HCT116 (cell line): ENCODE measurements around the gene TNS3. TPM values are rescaled to one million over a fixed set of nuclear protein-coding genes. Genes with fewer than 3 reads are reported as not detected.

Experiments
- ATAC-seq: fragments of 200-7000 bp; cut with Tn5 transposase; 2 replicates; pipeline ENCODE4 v1.9.1; 2020; ENCODE audit warnings: mild to moderate bottlenecking, moderate library complexity
- BruUV-seq: library from RNA; stranded (reverse); fragments of 400-500 nt; replicated peaks from 2 replicates; lab custom pipeline; 2021; lab: Mats Ljungman, UMichigan
- CTCF ChIA-PET: fragments of 300-600 bp; sonication (Branson Sonifier 250); formaldehyde crosslinking; loops from one replicate; lab custom pipeline; 2021; ENCODE audit warnings: antibody characterized with exemption; lab: Charles Lee
- POLR2A ChIA-PET: fragments of 300-600, 350-600 bp; sonication (Branson Sonifier 250); formaldehyde crosslinking; loops from one replicate; lab custom pipeline; 2021; ENCODE audit warnings: antibody characterized with exemption; lab: Charles Lee
- RAD21 ChIA-PET, 2 experiments: fragments of 300-600 bp; sonication (Branson Sonifier 250); formaldehyde crosslinking; loops; one replicate each; lab custom pipeline; 2023; ENCODE audit warnings: low total read pairs in 2 of 2; ENCODE audit not compliant: uncharacterized antibody in 2 of 2, unreplicated experiment in 2 of 2, low non-redundant PET in 1 of 2; lab: Charles Lee
- DNase-seq: peaks from one replicate; pipeline ENCODE4 v3.0.0-alpha.2; 2010; ENCODE audit warnings: low read depth, low spot score
- H2AFZ ChIP-seq: fragments of 200-600 bp; shearing (Covaris generic), sonication (generic); 2 replicates; pipeline ENCODE4 v1.6.1; 2017; ENCODE audit warnings: low read depth, mixed run types, mixed read lengths, antibody characterized with exemption, low read length; ENCODE audit not compliant: poor library complexity, severe bottlenecking
- H3K27ac ChIP-seq: 2 replicates; pipeline ENCODE4 v1.5.1; 2012; ENCODE audit warnings: low read depth, low read length
- H3K27me3 ChIP-seq: fragments of 200-600 bp; sonication (generic); 2 replicates; pipeline ENCODE4 v1.6.1; 2016; ENCODE audit warnings: mixed run types, low read length, mixed read lengths; ENCODE audit not compliant: insufficient read depth
- H3K36me3 ChIP-seq, 2 experiments: fragments of 200-500 bp in 1 of 2; fragments of 200-600 bp in 1 of 2; sonication (Bioruptor generic) in 1 of 2; sonication (generic) in 1 of 2; 2 replicates each; pipeline versions ENCODE4 v1.5.1 to v1.6.1; 2014 to 2016; ENCODE audit warnings: low read length in 2 of 2, inconsistent platforms in 1 of 2, mixed read lengths in 1 of 2, mixed run types in 1 of 2; ENCODE audit not compliant: insufficient read depth in 2 of 2, control insufficient read depth in 1 of 2
- H3K4me1 ChIP-seq, 2 experiments: fragments of 200-600 bp in 1 of 2; sonication (generic) in 1 of 2; 2 replicates each; pipeline versions ENCODE4 v1.5.1 to v1.6.1; 2012 to 2017; ENCODE audit warnings: low read length in 2 of 2, inconsistent platforms in 1 of 2, mild to moderate bottlenecking in 1 of 2, mixed read lengths in 1 of 2, mixed run types in 1 of 2, moderate library complexity in 1 of 2; ENCODE audit not compliant: insufficient read depth in 2 of 2, control insufficient read depth in 1 of 2
- H3K4me2 ChIP-seq: fragments of 200-600 bp; sonication (generic); 2 replicates; pipeline ENCODE4 v1.6.1; 2017; ENCODE audit warnings: mixed run types, low read length, mixed read lengths
- H3K4me3 ChIP-seq, 2 experiments: fragments of 200-600 bp in 1 of 2; sonication (generic) in 1 of 2; replicated peaks in 1 of 2; 2 replicates each; pipeline ENCODE4 v1.5.1; 2011 to 2016; ENCODE audit warnings: low read length in 2 of 2, control low read depth in 1 of 2, low read depth in 1 of 2, mild to moderate bottlenecking in 1 of 2, mixed read lengths in 1 of 2, mixed run types in 1 of 2
- H3K79me2 ChIP-seq: fragments of 200-600 bp; sonication (generic); 2 replicates; pipeline ENCODE4 v1.6.1; 2017; ENCODE audit warnings: mild to moderate bottlenecking, mixed run types, low read length, moderate library complexity, mixed read lengths; ENCODE audit not compliant: insufficient read depth
- H3K9ac ChIP-seq: fragments of 200-600 bp; sonication (generic); 2 replicates; pipeline ENCODE4 v1.6.1; 2016; ENCODE audit warnings: low read length, mixed read lengths
- H3K9me2 ChIP-seq: fragments of 200-600 bp; sonication (generic), shearing (Covaris generic); 2 replicates; pipeline ENCODE4 v1.6.1; 2017; ENCODE audit warnings: mixed run types, mild to moderate bottlenecking, moderate library complexity; ENCODE audit not compliant: insufficient read depth
- H3K9me3 ChIP-seq, 2 experiments: fragments of 200-500 bp in 1 of 2; fragments of 200-600 bp in 1 of 2; sonication (Bioruptor generic) in 1 of 2; sonication (generic) in 1 of 2; 2 replicates each; pipeline ENCODE4 v1.6.1; 2014 to 2017; ENCODE audit warnings: low read length in 2 of 2, mixed read lengths in 2 of 2, inconsistent platforms in 1 of 2, low read depth in 1 of 2, mild to moderate bottlenecking in 1 of 2, mixed run types in 1 of 2, moderate library complexity in 1 of 2; ENCODE audit not compliant: control insufficient read depth in 1 of 2, insufficient read depth in 1 of 2
- H4K20me1 ChIP-seq: fragments of 200-600 bp; sonication (generic), shearing (Covaris generic); 2 replicates; pipeline ENCODE4 v1.6.1; 2017; ENCODE audit warnings: mixed run types, mild to moderate bottlenecking, moderate library complexity; ENCODE audit not compliant: insufficient read depth
- CEBPB ChIP-seq: IDR thresholded peaks from 2 replicates; pipeline ENCODE4 v1.6.1; 2012; ENCODE audit warnings: low read depth
- EGR1 ChIP-seq: IDR thresholded peaks from 2 replicates; pipeline ENCODE4 v1.6.1; 2012; ENCODE audit warnings: low read depth
- ELF1 ChIP-seq: IDR thresholded peaks from 2 replicates; pipeline ENCODE4 v1.6.1; 2012; ENCODE audit warnings: low read depth, borderline replicate concordance
- EZH2phosphoT487 ChIP-seq: fragments of 200-600 bp; IDR thresholded peaks from 2 replicates; pipeline ENCODE4 v1.6.1; 2018; ENCODE audit warnings: antibody characterized with exemption, borderline replicate concordance
- FOSL1 ChIP-seq: IDR thresholded peaks from 2 replicates; pipeline ENCODE4 v1.6.1; 2012; ENCODE audit warnings: low read depth
- JUND ChIP-seq: IDR thresholded peaks from 2 replicates; pipeline ENCODE4 v1.6.1; 2012
- POLR2AphosphoS5 ChIP-seq: IDR thresholded peaks from 2 replicates; pipeline ENCODE4 v1.6.1; 2011; ENCODE audit warnings: mild to moderate bottlenecking, low read depth, low read length, moderate library complexity
- SP1 ChIP-seq: IDR thresholded peaks from 2 replicates; pipeline ENCODE4 v1.6.1; 2012; ENCODE audit warnings: low read depth
- ZFX ChIP-seq: fragments of 450-650 bp; IDR thresholded peaks from 2 replicates; pipeline ENCODE4 v1.6.1; 2017
- intact Hi-C: fragments of 100-400 bp; cut with micrococcal nuclease; formaldehyde crosslinking; loops from 2 replicates; pipeline ENCODE4 v1.10.0; 2022
- total RNA-seq: library from RNA; stranded (reverse); gene quantifications from one replicate; pipeline ENCODE4 v1.2.1, GENCODE V29; 2021; ENCODE audit not compliant: unreplicated experiment
- TF ChIP-seq, protein P1 (sequence below), 3 experiments: fragments of 200-600 bp in 1 of 3; sonication (generic) in 1 of 3; IDR thresholded peaks in 2 of 3; conservative IDR thresholded peaks in 1 of 3; 2 replicates each; pipeline ENCODE4 v1.5.1; 2012 to 2017; ENCODE audit warnings: low read depth in 2 of 3, low read length in 2 of 3, antibody characterized with exemption in 1 of 3, borderline replicate concordance in 1 of 3, control low read depth in 1 of 3, mild to moderate bottlenecking in 1 of 3, mixed read lengths in 1 of 3, mixed run types in 1 of 3, moderate library complexity in 1 of 3; ENCODE audit not compliant: insufficient read depth in 1 of 3
- TF ChIP-seq, protein P2 (sequence below): IDR thresholded peaks from 2 replicates; pipeline ENCODE4 v1.6.1; 2011; ENCODE audit warnings: mild to moderate bottlenecking, low read length, moderate library complexity; ENCODE audit not compliant: insufficient replicate concordance; ENCODE audit errors: extremely low read depth

Gene TNS3
- total RNA-seq, 1 experiment from 2014 or later: 9.1 TPM

GRCh38 chr7:47293884-47294555, 287.9 kb downstream of the TNS3 start:
- BruUV-seq: no TSS peak
- POLR2A ChIA-PET: no interaction called here
- Histone ChIP-seq H3K4me3 (no peak overlapping the region), H2AFZ (no peak overlapping the region), H3K9me2 (no peaks in the 10 kb centered on the region), H3K27me3 (no peaks in the 10 kb centered on the region), H3K4me2 (no peak overlapping the region), H3K9me3 (no peaks in the 10 kb centered on the region), H3K9ac (no peak overlapping the region), H4K20me1 (no peaks in the 10 kb centered on the region), H3K27ac (no peak overlapping the region), H3K36me3 (no peaks in the 10 kb centered on the region), H3K79me2 (no peaks in the 10 kb centered on the region), H3K4me1 (peaks cover 3 to 18% of the 10 kb centered on the region in 2 experiments; a peak in 3 of 4 replicates)
- DNase-seq: no peak
- ATAC-seq: no peak
- TF ChIP-seq, protein P1, sequence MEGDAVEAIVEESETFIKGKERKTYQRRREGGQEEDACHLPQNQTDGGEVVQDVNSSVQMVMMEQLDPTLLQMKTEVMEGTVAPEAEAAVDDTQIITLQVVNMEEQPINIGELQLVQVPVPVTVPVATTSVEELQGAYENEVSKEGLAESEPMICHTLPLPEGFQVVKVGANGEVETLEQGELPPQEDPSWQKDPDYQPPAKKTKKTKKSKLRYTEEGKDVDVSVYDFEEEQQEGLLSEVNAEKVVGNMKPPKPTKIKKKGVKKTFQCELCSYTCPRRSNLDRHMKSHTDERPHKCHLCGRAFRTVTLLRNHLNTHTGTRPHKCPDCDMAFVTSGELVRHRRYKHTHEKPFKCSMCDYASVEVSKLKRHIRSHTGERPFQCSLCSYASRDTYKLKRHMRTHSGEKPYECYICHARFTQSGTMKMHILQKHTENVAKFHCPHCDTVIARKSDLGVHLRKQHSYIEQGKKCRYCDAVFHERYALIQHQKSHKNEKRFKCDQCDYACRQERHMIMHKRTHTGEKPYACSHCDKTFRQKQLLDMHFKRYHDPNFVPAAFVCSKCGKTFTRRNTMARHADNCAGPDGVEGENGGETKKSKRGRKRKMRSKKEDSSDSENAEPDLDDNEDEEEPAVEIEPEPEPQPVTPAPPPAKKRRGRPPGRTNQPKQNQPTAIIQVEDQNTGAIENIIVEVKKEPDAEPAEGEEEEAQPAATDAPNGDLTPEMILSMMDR (IDR thresholded peaks at IDR 0.05 in 2 of 3, conservative IDR thresholded peaks at IDR 0.05 in 1 of 3; ENCODE audit: borderline replicate concordance in 1 of 3, insufficient read depth in 1 of 3, low read depth in 2 of 3, low read length in 2 of 3): no peak
- TF ChIP-seq, protein P2, sequence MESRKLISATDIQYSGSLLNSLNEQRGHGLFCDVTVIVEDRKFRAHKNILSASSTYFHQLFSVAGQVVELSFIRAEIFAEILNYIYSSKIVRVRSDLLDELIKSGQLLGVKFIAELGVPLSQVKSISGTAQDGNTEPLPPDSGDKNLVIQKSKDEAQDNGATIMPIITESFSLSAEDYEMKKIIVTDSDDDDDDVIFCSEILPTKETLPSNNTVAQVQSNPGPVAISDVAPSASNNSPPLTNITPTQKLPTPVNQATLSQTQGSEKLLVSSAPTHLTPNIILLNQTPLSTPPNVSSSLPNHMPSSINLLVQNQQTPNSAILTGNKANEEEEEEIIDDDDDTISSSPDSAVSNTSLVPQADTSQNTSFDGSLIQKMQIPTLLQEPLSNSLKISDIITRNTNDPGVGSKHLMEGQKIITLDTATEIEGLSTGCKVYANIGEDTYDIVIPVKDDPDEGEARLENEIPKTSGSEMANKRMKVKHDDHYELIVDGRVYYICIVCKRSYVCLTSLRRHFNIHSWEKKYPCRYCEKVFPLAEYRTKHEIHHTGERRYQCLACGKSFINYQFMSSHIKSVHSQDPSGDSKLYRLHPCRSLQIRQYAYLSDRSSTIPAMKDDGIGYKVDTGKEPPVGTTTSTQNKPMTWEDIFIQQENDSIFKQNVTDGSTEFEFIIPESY: no peak
- TF ChIP-seq EGR1 (no peak), EZH2phosphoT487 (no peak), ZFX (no peak), SP1 (no peak), CEBPB (no peak), JUND (no peak), POLR2AphosphoS5 (no peak), FOSL1 (no peak), ELF1 (no peak)
- RAD21 ChIA-PET: no interaction called here
- intact Hi-C loops: no loop called here
- CTCF ChIA-PET: interaction anchor here (1.0 kb wide), 1 partner anchor 28 kb away, joined by 3 read pairs; no protein-coding TSS in a partner anchor
